Small intestine (tissue), 7 donors: ENCODE data around the gene PAPLN. TPM values are rescaled to one million over a fixed set of nuclear protein-coding genes. Genes with fewer than 3 reads are reported as not detected.

ENCODE experiments used
- DNase-seq, 2 donors: peaks; one replicate each; pipeline versions ENCODE4 v3.0.0 to v3.0.0-alpha.2; 2013
- FAIRE-seq: peaks from 2 replicates; lab custom pipeline; 2012; peaks lifted over from hg19 to GRCh38; lab: Jason Lieb, UNC
- H3K27ac ChIP-seq, 3 donors: one replicate each; pipeline ENCODE4 v1.5.1; 2013; ENCODE audit warnings: low read length in 2 of 3, mild to moderate bottlenecking in 2 of 3, control low read depth in 1 of 3, inconsistent platforms in 1 of 3, low read depth in 1 of 3, moderate library complexity in 1 of 3
- H3K27me3 ChIP-seq, 3 donors: one replicate each; pipeline ENCODE4 v1.6.1; 2013; ENCODE audit warnings: low read length in 3 of 3, inconsistent platforms in 1 of 3; ENCODE audit not compliant: control insufficient read depth in 3 of 3, insufficient read depth in 3 of 3
- H3K36me3 ChIP-seq, 3 donors: one replicate each; pipeline ENCODE4 v1.6.1; 2013; ENCODE audit warnings: low read length in 3 of 3, inconsistent platforms in 1 of 3, low read depth in 1 of 3, mild to moderate bottlenecking in 1 of 3, moderate library complexity in 1 of 3; ENCODE audit not compliant: control insufficient read depth in 3 of 3, insufficient read depth in 2 of 3
- H3K4me1 ChIP-seq, 3 donors: one replicate each; pipeline ENCODE4 v1.6.1; 2013; ENCODE audit warnings: low read length in 2 of 3, inconsistent platforms in 1 of 3, low read depth in 1 of 3, mild to moderate bottlenecking in 1 of 3, moderate library complexity in 1 of 3; ENCODE audit not compliant: control insufficient read depth in 3 of 3, insufficient read depth in 2 of 3
- H3K4me3 ChIP-seq, 3 donors: one replicate each; pipeline ENCODE4 v1.5.1; 2013; ENCODE audit warnings: low read length in 3 of 3, control low read depth in 1 of 3, inconsistent platforms in 1 of 3, low read depth in 1 of 3, mild to moderate bottlenecking in 1 of 3, moderate library complexity in 1 of 3
- H3K9me3 ChIP-seq, 2 donors: one replicate each; pipeline ENCODE4 v1.6.1; 2013; ENCODE audit warnings: low read depth in 1 of 2, low read length in 1 of 2; ENCODE audit not compliant: control insufficient read depth in 2 of 2, insufficient read depth in 1 of 2
- WGBS, 3 donors: extraction: QIAGEN DNeasy Blood & Tissue Kit; methylation state at CpG; one replicate each; pipeline ENCODE4 v1.1.7; 2013; 5-methylcytosine and 5-hydroxymethylcytosine counted together
- polyA plus RNA-seq, 4 donors: library from polyadenylated mRNA; stranded (reverse) in 3 of 4; unstranded in 1 of 4; fragments of 200-250 nt in 3 of 4; fragments of 120-200 nt in 1 of 4; gene quantifications; one replicate each; pipeline versions ENCODE4 v1.2.1 to v1.2.3, GENCODE V29; 2013
- donor health status: healthy with polysubstance abuse.
- donor health status: control.
- donor health status: control.
- donor health status: Bipolar disorder and iron deficiency.
- donor health status: healthy.

Gene PAPLN
- polyA plus RNA-seq, 4 donors = 0.45 to 59.2 (median 2.0) TPM

DNA sequence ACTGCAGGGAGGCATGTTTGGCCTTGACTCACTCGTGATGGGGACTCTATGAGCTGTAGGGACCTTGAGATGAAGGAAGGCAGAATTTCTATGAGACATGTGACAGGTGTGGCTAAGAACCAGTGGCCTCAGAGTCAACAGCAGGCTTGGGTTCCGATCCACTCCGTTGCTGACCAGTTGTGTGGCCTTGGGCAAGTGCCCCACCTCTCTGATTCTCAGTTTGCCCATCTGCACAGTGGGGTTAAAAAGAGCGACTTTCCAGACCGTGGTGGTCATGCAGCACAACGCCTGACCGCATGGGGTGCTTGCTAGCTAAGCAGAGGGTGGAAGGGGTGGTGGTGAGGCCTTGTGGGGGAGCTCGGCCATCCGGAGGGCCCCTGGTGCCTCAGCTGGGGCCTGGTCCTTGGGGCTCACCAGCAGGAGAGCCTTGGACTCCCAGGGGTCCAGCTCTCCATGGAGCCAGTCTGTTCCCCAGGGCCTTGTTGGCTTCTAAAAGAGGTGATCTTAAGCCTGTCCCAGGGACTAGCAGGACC, 18.5 kb downstream of the PAPLN start:
- 85 to 89% (median 87%) methylated on average over 9 of the region's 9 CpGs for WGBS, 3 donors
- Histone ChIP-seq H3K4me1 (no peaks in the 10 kb centered on the region), H3K27ac (no peak overlapping the region), H3K4me3 (no peak overlapping the region), H3K36me3 (peaks cover 0 to 81% (median 0%) of the 10 kb centered on the region in 3 donors), H3K9me3 (no peaks in the 10 kb centered on the region), H3K27me3 (no peaks in the 10 kb centered on the region)
- DNase-seq (no peak), FAIRE-seq (no peak)

DNA sequence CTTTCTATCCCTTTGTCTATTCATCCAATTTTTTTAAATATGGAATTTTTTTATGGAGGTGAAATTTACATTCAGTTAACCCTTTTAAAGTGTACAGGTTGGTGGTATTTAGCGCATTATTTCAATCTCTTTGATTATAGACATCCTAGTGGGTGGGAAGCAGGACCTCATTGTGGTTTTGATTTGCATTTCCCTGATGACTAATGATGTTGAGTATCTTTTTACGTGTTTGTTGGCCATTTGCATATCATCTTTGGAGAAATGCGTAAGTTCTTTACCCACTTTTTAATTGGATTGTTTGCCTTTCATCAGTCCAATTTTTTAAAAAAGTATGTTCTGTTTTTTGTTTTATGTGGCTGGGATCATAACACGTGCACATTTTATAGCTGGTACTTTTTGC, 20.8 kb downstream of the PAPLN start:
- no peak overlapping the region for H3K27ac ChIP-seq
- H3K36me3 ChIP-seq = peaks cover 0 to 81% (median 0%) of the 10 kb centered on the region in 3 donors
- WGBS, 3 donors = 76 to 85% (median 79%) methylated on average over 4 of the region's 4 CpGs
- H3K4me3 ChIP-seq = no peak overlapping the region
- DNase-seq (no peak), FAIRE-seq (no peak)
- H3K27me3 ChIP-seq = no peaks in the 10 kb centered on the region
- H3K4me1 ChIP-seq = no peaks in the 10 kb centered on the region
- H3K9me3 ChIP-seq = no peaks in the 10 kb centered on the region

DNA sequence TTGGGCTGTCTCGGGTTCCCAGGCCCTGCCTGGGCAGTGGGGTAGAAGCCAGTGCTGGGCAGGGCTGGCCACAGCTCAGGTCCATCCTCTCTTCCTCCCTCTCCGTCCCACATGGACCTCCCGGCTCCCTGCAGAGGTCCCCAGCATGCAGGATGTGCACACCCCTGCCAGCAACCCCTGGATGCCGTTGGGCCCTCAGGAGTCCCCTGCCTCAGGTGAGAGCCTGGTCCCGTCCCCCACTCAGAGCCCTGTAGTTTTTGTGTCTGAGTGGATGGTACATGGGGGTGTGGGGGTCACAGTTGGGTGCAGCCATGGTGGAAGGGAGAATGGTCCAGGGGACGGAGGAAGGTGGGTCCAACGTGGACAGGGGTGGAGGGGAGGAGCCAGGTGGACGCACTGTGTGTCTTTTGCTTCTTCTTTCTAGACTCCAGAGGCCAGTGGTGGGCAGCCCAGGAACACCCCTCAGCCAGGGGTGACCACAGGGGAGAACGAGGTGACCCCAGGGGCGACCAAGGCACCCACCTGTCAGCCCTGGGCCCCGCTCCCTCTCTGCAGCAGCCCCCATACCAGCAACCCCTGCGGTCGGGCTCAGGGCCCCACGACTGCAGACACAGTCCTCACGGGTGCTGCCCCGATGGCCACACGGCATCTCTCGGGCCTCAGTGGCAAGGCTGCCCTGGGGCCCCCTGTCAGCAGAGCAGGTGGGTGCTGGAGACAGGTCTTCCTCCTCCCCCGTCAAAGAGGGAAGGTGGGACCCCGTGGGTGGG, 21.7 kb downstream of the PAPLN start:
- H3K27ac ChIP-seq = no peak overlapping the region
- H3K9me3 ChIP-seq = no peaks in the 10 kb centered on the region
- no peaks in the 10 kb centered on the region for H3K27me3 ChIP-seq
- WGBS, 3 donors = 89 to 94% (median 91%) methylated on average over 19 to 20 of the region's 20 CpGs
- FAIRE-seq (no peak), DNase-seq (no peak)
- peaks cover 0 to 8% (median 0%) of the 10 kb centered on the region in 3 donors for H3K4me1 ChIP-seq
- H3K4me3 ChIP-seq = no peak overlapping the region
- H3K36me3 ChIP-seq = peaks cover 0 to 81% (median 0%) of the 10 kb centered on the region in 3 donors

DNA sequence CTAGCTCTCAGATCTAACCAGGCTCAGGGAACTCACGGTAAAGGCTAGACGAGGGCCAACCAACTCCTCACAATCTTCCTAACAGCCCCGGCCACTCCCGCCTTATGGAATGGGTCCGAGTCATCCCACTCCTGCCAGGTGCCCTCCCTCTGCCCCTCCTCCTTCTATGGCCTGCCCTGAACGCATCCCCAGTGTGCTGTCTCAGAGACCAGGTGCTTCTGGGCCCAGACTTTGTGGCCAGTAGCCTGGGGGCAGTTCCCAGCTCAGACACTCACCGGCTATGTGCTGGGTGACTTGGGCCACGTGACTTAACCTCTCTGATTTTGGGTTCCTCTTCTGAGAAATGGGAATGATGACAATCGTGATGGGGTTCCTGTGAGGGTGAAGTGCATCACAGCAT, 22.5 kb downstream of the PAPLN start:
- 65 to 84% (median 73%) methylated on average over 9 of the region's 9 CpGs for WGBS, 3 donors
- Histone ChIP-seq H3K36me3 (peaks cover 0 to 81% (median 0%) of the 10 kb centered on the region in 3 donors), H3K4me3 (no peak overlapping the region), H3K9me3 (no peaks in the 10 kb centered on the region), H3K4me1 (peaks cover 0 to 16% (median 0%) of the 10 kb centered on the region in 3 donors), H3K27me3 (no peaks in the 10 kb centered on the region), H3K27ac (no peak overlapping the region)
- no peak for FAIRE-seq
- no peak for DNase-seq

DNA sequence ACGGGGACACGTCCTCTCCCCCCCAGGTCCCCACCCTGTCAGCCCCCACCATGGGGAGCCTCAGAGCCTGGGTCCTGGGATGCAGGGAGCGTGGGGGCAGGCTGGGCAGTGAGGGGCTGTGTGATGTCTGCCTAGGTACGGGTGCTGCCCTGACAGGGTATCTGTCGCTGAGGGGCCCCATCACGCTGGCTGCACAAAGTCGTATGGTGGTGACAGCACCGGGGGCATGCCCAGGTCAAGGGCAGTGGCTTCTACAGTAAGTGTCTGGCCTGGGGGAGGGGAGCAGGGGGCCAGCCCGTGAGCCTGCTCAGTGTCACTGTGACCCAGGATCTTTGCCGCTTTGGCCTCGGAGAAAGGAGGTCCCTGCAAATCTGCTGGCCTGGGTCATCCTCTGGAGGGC, 23.3 kb downstream of the PAPLN start:
- H3K27ac ChIP-seq = no peak overlapping the region
- WGBS, 3 donors = 76 to 84% (median 78%) methylated on average over 11 of the region's 11 CpGs
- DNase-seq = no peak

DNA sequence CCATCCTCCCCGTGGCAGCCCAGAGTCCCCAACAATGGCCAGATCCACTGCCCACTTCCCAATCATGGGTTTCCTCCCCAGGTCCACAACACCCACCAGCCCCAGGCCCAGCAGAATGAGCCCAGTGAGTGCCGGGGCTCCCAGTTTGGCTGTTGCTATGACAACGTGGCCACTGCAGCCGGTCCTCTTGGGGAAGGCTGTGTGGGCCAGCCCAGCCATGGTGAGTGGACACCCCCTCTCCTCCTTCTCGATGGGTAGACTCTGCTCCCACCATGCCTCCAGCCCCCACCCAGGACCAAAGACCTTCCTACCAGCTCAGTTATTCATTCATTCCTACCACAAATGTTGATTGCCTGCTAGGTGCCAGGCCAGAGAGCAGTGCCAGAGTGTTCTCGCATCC, 23.8 kb downstream of the PAPLN start:
- 70 to 81% (median 72%) methylated on average over 6 of the region's 6 CpGs for WGBS, 3 donors
- H3K36me3 ChIP-seq = peaks cover 0 to 80% (median 0%) of the 10 kb centered on the region in 3 donors
- H3K4me3 ChIP-seq = no peak overlapping the region
- H3K9me3 ChIP-seq = no peaks in the 10 kb centered on the region
- H3K4me1 ChIP-seq = peaks cover 0 to 22% (median 0%) of the 10 kb centered on the region in 3 donors
- DNase-seq (no peak), FAIRE-seq (no peak)
- H3K27me3 ChIP-seq = no peaks in the 10 kb centered on the region
- no peak overlapping the region for H3K27ac ChIP-seq

More for the DNA sequence above, 23.3 kb downstream of the PAPLN start:
- Histone ChIP-seq H3K4me3 (no peak overlapping the region), H3K9me3 (no peaks in the 10 kb centered on the region), H3K27me3 (no peaks in the 10 kb centered on the region), H3K4me1 (peaks cover 0 to 22% (median 0%) of the 10 kb centered on the region in 3 donors), H3K36me3 (peaks cover 0 to 81% (median 0%) of the 10 kb centered on the region in 3 donors)
- FAIRE-seq = no peak

DNA sequence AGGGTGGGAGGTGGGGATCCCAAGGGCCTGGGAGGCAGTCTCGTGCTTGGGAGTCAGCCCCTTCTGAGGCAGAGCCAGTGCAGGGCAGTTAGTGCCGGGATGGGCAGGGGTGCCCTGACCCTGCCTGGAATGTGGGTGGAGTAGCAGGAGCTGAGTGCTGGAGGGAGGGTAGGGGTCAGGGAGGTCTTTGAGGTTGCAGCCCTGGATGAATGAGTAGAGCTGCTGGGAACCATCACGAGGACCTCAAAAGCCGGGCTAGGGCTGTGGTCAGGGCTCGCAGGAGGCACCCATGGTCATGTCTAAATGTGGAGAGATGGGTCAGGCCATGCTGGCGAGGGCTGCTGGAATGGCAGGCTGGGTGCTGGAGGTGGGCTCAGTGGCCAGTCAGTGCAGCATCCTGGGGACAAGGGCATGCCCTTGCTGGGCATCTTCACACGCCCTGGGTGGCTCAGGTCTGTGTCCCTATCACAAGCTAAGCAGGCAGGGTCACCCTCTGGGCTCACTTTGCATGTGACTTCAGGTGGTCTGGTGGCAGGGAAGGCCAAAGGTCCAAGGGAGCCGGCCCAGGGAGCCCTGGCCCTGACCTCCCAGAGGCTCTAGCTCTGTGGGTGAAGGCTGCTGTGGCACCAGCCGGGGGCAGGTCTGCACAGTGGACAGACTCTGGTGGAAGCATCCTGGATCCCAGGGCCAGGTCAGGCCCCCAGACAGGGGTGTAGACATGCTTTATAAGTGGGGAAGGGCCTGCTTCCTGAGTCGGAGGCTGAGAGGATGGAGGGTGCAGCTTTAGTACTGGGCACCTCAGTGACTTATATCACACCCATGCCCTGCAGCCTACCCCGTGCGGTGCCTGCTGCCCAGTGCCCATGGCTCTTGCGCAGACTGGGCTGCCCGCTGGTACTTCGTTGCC, 24.5 kb downstream of the PAPLN start:
- FAIRE-seq (no peak), DNase-seq (no peak)
- H3K27ac ChIP-seq = no peak overlapping the region
- H3K27me3 ChIP-seq = no peaks in the 10 kb centered on the region
- H3K36me3 ChIP-seq = peaks cover 0 to 87% (median 0%) of the 10 kb centered on the region in 3 donors
- no peaks in the 10 kb centered on the region for H3K9me3 ChIP-seq
- 81 to 87% (median 82%) methylated on average over 14 to 15 of the region's 15 CpGs for WGBS, 3 donors
- peaks cover 0 to 22% (median 0%) of the 10 kb centered on the region in 3 donors for H3K4me1 ChIP-seq
- no peak overlapping the region for H3K4me3 ChIP-seq
